AG08396 (cell line): ENCODE measurements around the gene GALT.
"Not testable (repeated sequence)": the region's sequence is repeated elsewhere in the genome, so short reads cannot be mapped to it uniquely, and the experiment has no call there.

ENCODE experiments used
- DNase-seq: peaks from one replicate; pipeline ENCODE4 v3.0.0; 2012; ENCODE audit warnings: low spot score, mixed read lengths

The GALT gene

DNA sequence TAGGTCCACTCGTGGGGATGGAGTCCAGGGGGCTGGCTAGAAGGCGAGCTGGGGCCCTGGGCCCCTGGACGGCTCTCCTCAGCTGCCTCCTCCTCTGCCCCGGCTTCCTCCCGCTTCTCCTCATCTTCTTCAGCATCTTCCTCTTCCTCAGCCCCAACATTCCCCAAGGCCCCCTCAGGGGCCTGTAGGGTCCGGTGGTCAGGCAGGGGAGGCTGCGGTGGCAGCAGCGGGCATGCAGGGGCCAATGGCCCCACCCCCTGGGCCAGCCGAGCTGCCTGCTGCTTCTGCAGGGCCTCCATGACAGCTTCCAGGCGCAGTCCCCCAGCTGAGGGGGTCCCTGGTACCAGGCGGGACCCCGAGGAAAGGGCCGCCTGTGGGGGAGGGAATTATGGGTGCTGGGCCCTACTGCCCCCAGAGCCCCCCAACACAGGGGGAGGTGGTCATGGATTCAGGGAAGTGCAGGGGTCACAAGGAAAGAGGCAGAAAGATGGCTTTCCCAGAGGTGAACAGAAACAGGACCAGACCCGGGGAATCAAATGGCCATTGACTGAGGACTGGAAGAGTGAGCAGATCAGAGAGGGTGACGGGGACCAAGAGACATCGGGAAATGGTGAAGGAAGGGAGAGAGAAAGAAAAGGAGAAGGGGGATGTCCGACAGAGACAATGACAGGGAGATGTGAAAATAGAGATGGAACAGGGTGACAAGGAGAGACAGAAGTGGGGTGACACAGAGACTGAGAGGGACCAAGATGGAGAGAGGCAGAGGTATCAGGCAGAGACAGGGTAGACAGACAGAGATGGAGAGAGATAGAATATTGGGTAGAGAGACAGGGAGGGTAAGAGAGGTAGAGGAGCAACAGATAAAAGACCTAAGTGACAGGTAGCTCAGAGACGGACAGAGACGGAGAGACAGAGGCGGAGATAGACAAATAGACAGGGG, 18.5 kb upstream of the GALT start:
- DNase-seq = no peak

DNA sequence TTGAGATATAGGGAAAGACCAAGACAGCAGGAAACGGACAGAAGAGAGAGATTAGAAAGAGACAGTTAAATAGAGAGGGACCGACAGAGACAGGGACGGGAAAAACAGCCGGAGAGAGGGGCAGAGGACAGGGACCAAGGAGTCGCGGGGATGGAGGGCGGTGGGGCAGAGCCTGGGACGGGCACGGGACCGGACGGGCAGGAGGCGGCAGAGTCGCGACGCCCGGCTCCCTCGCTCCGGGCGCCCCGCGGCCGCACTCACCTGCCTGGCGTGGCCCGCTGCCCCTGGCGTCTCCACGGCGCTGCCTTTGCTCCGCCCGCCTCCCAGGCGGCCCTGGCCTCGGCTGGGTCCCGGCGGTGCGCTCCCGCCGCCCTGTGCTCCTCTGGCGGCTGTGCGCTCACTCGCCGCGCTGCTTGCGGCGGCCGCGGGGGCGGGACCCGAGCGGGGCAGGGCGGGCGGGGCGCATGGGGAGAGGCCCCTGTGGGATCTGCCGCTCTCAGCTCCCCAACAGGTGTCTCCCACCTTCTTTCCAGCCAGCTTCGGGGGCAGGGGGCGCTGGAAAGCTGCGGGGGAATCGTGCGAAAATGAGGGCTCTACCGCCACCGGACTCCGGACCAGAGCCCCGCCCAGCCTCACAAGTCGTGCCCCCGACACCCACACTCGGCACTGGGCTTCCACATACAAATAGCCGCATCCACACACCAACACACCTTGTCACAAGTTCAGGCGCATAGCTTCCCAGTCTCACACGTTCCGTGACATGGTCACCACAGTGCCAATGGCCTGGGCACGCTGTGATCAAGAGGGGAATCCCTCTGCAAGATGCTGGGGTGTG, 17.6 kb upstream of the GALT start, which contains the start of gene ARID3C:
TSS of gene ARID3C (minus strand) at position 411 of the 835 bp plus-strand sequence. CDS start 1,052 bp downstream, outside the sequence.
- peak; percentile 70 for DNase-seq

DNA sequence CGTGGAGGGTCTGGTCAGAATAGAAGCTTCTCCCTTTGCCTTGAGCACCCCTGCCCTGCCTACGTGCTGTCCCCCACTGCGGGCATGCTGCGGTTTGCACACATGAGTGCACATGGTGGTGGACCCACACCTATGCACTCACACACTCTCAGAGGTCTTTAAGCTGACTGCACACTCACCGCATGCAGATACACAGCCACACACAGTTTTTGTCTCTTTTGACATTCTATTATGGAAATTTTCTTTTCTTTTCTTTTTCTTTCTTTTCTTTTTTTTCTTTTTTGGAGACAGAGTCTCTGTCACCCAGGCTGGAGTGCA, 17.0 kb upstream of the GALT start:
- DNase-seq = no peak

DNA sequence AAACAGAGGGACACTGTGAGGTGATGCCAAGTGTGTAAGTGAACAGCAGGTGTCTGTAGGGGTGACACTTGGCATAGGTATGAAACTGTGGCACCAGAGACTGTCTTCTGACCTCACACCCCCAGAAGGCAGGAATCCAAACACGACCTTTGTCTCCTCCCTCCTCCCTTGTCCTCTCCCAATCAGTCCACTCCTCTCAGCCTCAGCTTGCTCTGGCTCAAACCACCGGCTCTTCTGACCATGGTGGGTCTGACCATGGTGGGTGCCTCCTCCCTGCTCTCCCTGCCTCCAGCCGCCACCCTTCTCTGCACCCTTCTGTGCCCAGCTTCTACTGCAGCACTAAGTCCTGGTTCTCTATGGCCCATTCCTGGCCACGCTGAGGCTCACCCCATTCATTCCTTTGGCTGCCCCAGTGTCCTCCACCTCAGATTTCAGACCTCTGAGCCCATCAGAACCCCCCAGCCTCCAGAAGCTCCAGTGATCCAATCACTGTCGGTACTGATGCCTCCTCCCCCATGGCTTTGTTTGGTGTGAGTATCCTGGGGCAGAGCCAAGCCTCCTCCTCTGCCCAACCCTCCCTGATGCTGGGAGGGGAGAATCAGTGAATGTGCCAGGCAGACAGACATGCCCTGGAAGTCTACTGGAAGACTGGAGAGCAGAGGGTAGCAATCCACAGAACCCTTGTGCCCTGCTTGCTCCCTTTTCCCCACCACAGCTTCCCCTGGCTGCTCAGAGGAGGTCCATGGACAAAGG, 15.9 kb upstream of the GALT start:
- DNase-seq = no peak

DNA sequence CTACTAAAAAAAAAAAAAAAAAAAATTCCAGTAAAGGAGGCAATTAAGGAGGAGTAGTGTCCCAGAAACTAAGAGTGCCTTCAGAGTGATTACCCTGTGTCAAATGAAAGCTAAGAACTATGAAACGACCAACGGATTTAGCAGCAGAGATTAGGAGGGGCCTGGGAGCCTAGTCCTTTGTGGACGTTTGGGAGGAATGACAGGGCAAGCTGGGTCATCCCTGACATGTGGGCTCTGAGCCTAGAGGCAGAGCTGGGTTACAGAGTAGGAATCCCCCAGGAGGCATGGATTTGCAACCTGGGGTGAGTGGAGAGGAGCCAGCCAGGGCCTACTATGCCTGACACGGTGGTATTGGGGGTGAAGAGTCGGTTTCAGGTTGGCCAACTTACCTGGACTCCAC, 13.3 kb upstream of the GALT start:
- DNase-seq = no peak

DNA sequence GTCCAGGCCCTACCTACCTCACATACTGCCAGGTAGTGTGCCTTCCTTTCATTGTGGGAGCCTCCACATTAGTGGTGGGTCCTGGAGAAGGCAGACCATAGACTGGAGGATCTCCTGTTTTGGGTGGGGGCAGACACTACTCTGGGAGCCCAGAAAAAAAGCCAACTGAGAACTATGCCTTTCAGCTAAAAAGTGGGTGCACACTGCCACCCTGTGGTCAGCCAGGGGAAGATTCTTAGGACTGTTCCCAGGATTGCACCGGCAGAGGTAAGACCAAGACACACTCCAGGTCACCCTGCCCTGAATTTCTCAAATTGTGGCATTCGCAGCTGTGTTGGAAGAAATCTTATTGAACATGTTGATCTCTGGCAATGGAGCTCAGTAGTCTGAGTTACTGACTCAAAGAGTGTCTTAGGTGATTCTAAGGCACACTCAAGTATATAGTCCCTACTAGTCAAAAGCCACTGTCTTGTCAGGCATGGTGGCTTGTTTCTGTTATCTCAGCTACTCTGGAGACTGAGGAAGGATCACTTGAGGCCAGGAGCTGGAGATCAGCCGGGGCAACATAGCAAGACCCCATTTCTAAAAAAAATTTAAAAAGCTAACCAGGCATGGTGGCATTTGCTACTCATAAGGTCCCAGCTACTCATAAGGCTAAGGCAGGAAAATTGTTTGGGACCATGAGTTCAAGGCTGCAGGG, 12.5 kb upstream of the GALT start:
- peak; percentile 82 for DNase-seq

DNA sequence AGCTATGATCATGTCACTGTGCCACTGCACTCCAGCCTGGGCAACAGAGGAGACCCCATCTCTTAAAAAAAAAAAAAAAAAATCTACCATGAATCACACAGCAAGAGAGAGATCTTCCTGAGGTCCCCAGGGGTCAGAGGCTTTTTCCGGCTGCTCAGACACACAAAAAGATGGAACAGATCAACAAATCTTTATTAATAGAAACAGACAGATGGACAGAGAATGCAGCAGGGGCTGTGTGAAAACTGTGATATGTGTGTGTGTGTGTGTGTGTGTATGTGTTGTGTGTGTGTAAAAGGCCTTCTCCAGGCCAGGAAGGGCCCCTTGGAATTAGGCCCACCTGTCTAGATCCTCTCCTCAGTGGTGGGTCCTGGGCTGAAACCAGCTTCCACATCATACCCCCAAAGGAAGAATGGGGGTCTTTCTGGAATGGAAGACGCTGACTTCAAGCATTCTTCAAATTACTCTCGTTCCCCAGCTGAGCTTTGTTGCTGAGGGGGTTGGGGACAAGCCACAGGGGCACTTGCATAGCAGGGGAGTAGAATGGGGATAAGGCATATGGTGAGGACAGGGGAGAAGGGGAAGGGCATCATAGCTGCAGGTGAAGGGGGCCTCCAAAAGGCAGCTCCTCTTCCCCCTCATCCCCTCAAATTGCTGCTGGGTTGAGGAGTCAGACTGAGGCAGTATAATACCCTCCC, 11.8 kb upstream of the GALT start:
- DNase-seq = no peak

DNA sequence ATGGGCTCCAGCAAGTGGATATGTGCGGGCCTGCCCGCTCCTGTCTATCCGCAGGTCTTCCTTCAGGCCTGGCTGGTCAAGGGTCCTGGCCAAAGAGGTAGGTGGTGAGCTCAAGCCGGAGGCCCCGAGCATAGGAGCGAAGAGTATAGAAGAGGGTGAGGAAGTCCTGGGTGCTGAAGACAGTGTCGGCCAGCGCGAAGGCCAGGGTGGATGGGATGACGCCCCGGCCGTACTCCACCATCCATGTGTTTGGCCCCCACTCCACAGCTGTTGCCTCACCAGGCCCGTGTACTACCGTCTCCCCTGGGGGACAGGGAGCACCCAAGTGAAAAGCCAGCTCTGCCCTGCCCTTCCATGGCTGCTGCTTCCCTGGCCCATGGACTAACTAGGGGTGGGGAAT, 10.9 kb upstream of the GALT start:
- DNase-seq = no peak

DNA sequence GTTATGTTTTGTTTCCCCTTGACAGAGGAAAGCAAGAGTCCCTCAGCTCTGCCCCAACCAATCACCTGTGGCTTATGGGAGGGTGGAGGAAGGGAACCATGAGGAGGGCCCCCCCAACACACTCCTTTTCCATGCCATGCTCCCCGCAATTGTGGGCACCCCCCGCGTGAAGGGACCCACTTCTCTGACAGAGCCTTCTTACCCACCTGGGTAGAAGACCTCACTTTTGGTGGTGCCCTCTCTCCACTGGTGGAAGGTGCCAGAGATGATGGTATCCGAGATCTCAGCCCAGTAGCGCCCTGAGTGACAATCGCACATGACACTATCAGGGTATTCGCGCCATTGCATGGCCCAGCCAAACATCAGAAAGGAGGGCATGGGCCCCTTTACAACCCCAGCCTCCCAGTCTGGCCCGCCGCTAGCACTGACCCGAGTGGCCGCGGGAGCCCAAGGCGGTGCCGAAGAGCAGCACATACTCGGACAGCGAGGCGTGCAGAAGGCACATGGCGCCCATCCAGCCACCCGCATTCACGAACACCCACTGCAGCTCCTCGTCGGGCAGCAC, 9.6 kb upstream of the GALT start:
- no peak for DNase-seq

DNA sequence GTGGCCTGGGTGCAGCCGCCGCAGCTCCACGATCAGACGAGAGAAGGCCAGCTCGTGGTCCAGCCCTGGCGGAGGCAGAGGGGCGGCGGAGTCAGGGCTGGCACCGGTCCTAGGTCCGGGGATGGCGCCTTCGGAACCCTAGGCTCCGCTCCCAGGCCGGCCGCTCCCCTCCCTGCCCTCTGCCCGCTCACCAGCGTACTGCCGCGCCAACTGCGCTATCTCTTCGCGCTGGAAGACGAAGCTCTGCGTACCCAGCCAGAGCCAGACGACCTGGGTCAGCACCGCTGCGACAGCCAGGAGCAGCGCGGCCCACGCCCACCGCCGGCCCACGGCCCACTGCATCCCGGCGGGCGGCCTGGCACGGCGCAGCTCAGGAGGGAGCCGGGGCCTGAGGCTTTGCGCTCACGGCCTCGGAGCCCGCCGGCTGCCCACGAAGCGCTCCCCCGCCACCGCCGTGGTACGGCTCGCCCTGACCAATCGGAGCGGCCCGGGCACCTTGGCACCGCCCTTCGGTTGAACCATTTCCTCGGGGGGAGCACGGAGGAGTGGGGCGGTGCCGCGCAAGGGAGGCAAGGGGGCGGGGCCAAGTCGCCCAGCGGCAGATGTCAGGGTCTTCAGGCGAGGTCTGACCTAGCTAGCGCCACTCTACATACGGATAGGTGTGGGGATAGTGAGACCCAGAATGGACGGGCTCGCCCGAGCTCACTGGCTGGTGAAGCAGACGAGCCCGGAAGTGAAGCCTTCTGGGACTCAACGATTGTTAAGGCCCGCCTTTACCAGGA, 8.9 kb upstream of the GALT start, which contains the start of gene SIGMAR1:
TSS of gene SIGMAR1 (minus strand) at position 432 of the 782 bp plus-strand sequence. CDS start at position 342, 90 bp downstream.
- peak; percentile 97 for DNase-seq

DNA sequence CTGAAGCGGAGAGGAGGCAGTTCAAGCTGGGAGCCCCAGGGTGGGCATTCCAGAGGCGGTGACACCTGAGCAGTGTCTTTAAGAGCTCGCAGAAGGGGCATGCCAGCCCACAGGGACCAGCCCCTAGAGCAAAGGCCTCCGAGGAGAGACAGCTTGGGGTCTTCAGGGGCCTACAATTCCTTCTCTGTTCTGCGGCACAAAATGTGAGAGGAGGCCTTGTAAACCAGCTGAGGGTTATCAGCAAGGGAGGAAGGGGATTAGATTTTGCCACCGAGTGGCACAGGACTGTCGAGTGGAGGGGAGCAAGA, 8.4 kb upstream of the GALT start:
- DNase-seq = no peak

DNA sequence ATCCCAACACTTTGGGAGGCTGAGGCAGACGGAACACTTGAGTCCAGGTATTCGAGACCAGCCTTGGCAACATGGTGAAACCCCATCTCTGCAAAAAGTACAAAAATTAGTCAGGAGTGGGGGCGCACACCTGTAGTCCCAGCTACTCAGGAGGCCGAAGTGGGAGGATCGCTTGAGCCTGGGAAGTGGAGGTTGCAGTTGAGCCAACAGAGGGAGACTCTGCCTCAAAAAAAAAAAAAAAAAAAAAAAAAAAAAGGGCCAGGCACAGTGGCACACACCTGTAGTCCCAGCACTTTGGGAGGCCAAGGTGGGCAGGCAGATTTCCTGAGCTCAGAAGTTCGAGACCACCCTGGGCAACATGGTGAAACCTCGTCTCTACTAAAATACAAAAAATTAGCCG, 7.2 kb upstream of the GALT start:
- DNase-seq = not testable (repeated sequence)

DNA sequence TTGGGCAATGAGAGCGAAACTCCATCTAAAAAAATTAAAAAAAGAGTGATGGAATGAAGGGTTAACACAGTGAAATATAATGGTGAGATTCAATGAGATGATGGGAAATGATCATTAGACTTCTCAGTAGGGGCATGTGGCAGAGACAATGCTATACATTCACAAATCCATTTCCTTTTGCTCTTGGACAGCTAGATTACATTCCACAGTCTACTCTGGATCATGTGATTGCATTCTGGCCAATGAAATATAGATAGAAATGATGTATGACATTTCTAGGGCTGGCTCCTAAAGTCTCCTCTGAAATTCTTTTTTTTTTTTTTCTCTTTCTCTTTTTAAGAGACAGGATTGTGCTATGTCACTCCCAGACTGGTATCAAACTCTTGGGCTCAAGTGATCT, 3.8 kb upstream of the GALT start:
- no peak for DNase-seq

DNA sequence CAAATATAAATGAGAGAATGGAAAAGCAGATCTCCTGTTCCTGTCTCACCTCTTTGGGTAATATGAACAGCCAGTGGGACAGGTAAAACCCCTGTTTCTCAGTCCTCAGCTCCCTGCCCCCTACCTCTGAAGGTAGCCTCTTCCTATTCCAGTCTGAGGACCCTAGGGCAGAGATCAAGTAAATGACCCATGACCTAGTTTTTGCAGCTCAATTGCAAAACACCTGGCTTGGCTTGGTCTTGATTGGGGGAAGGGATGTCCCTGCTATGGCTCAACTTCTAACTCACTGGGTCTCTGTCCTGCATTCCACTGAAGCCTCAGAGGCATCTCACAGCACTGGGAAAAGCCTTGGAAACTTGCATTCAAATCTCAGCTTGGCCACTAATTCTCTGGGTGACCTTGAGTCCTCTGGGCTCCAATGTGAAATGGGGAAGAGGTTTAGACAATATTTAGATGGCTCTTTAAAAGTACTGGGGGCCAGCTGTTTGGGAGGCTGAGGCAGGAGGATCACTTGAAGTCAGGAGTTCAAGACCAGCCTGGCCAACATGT, 1.6 kb upstream of the GALT start:
- no peak for DNase-seq

DNA sequence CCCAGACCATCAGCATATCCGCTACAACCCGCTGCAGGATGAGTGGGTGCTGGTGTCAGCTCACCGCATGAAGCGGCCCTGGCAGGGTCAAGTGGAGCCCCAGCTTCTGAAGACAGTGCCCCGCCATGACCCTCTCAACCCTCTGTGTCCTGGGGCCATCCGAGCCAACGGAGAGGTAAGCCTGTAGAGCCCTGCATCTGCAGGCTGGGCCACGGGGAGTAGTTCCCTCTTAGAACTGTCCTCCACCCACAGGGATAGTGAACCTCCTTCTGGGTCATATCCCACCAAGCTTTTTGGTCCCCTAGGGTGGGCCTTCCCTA, 569 bp downstream of the GALT start:
- no peak for DNase-seq

DNA sequence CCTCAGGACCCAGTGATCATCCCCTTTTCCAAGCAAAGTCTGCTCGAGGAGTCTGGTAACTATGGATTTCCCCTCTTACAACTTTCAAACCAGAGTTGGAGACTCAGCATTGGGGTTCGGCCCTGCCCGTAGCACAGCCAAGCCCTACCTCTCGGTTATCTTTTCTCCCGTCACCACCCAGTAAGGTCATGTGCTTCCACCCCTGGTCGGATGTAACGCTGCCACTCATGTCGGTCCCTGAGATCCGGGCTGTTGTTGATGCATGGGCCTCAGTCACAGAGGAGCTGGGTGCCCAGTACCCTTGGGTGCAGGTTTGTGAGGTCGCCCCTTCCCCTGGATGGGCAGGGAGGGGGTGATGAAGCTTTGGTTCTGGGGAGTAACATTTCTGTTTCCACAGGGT, 1.2 kb downstream of the GALT start:
- DNase-seq = no peak

DNA sequence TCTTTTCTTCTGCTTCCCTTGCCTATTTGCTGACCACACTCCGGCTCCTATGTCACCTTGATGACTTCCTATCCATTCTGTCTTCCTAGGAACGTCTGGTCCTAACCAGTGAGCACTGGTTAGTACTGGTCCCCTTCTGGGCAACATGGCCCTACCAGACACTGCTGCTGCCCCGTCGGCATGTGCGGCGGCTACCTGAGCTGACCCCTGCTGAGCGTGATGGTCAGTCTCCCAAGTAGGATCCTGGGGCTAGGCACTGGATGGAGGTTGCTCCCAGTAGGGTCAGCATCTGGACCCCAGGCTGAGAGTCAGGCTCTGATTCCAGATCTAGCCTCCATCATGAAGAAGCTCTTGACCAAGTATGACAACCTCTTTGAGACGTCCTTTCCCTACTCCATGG, 2.2 kb downstream of the GALT start:
- DNase-seq = no peak

DNA sequence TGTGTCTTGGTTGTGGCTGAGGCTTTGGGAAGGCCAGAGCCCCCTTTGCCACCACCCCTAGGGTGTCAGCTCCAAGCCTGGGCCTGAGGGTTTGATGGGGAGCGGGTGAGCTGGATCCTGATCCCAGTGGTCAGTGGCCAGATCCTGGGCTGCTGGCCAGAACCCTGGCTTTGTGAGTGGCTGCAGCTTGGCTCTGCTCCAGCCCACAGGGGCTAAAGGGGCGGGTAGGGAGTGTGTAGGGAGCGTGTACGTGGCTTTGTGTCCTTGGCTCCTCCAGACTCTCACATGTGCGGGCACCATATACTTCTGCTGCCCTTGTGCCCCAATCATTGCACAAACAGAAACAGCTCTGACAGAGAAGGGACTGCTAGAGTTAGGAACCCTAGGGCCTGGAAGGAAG, 4.3 kb downstream of the GALT start:
- no peak for DNase-seq

DNA sequence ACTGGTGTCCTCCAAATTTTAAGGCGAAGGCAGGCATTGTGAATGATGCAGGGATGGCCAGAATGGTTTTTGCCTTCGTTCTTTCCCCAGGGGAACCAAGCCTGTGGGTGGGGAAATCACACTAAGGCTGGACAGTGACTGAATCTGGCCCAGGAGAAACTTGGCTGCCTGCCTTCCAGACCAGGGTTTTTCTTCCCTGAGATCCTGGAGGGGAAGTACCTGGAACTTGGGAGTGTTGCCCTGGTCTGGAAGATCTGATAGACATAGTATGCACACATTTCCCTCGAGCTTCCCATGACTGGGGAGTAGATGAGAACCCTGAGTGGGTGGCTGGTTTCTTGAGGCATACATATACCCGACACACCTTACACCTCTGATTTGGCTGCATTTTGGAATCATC, 4.8 kb downstream of the GALT start:
- no peak for DNase-seq
